ENCODE measurements around the gene MYBPC3.
A peak's percentile ranks its signal among the peaks of the same experiment; 100 is the strongest.

The MYBPC3 gene

DNA sequence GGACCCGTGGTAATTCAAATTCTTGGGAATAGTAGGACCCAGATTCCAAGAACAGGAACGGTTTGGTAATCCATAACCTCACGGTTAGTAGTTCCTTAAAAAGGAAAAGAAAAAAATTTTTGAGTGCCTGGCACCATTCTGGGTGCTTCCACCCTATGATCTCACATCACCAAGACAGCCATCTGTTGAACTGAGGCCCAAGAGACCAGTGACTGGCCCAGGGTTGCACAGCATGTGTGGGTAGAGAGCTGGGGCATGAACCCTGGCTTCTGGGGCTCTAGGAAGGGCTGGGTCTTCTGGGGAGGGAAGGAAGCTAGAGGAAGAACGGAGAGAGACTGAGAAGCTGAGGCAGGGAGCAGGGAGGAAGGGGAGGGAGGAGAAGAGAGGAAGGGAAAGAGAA is 30.6 kb upstream of the MYBPC3 start:
- no peak for DNase-seq

DNA sequence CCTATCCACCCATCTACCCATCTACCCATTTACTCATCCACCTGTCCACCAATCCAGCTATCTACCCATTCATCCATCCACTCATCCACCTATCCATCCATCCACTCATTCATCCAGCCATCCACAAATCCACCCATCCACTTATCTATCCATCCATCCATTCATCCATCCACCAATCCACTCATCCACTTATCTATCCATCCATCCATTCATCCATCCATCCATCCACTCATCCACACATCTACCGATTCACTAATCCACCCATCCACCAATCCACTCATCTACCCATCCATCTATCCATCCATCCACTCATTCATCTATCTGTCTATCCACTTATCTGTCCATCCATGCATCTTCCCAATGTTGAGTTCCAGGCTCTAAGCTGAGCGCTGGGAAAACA is 27.6 kb upstream of the MYBPC3 start:
- no peak for DNase-seq

DNA sequence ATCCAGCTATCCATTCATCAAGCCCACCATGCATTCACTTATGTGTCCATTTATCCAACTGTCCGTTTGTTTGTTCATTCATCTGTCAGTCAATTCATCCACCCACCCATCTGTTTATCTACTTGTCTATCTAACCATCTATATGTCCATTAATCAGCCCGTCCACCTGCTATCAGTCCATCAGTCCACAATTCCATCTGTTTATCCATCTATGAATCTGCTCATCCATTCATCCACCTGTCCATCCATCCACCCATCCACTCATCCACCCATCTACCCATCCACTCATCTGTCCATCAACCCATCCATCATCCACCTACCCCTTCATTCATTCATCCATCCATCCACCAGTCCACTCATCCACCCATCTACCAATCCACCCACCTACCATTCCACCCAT is 26.8 kb upstream of the MYBPC3 start:
- no peak for DNase-seq

DNA sequence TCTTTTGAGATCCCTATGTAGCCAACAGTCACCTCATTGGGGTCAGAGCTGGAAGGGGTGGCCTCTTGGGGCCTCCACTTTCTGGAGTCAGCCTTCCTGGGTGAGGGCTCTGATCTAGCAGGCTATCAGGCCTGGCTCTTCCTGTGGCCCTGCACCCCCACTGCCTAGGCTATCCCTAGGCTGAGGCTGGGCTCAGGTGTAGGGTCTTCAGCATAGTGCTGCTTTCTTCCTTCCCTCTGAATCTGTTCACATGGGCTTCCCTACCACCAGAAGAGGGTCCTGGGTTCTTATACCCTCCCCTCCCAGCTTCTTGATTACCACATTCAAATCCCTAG is 26.3 kb upstream of the MYBPC3 start:
- DNase-seq, result no peak

DNA sequence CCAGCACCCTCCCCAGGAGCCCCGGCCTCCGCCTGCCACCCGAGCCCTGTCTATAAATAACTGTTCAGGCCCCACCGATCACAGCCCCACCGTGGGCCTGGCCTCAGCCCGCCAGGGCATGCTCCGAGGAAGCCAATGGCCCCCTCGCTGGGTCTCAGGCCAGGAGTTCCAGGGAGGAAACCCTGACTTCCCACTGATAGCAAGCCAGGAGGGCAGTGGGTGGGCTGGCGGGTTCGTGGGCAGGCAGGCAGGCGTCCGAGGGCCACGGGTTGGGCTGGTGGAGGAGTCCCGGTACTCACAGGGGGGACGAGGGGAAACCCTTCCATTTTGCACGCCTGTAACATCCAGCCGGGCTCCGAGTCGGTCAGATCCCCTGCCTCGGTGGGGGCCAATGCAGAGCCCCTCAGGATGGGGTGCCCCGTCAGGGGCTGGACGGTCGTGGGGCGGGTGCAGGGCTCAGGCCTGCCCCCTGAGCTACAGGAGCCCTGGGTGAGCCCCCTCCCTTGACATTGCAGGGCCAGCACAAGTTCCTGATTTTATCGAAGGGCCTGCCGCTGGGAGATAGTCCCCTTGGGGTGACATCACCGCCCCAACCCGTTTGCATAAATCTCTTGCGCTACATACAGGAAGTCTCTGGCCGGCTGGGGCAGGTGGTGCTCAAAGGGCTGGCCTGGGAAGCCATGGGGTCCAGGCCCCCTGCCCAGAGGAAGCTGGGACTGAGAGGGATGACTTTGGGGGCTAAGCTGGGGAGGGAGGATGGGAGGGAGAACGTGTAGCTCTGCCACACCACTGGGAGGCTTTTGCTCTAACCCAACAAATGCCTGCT is 25.7 kb upstream of the MYBPC3 start, which contains the start of gene SPI1:
TSS of gene SPI1 (minus strand) at position 538 of the 826 bp plus-strand sequence. CDS start at position 344, 194 bp downstream.
- DNase-seq, result no peak

DNA sequence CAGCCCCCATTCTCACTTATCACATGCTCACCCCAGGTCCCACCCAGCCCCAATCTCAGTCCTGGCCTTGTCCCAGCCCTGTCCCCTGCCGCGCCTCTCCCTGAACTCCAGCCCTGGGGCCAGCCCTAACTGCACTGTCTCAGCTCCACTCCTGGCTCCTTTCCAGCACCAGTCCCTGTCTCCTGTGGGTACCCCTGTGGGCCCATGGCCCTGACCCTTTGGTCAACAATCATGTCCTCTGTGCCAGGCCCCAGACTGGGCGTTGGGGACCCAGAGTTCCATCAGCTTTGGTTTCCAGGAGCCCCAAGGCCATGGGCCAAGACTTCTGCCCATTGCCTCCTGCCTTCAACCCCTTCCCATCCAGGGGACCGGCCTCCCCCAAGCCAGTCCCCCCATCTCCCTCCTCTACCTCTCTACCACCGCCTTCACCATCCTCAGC is 25.1 kb upstream of the MYBPC3 start:
- no peak for DNase-seq

DNA sequence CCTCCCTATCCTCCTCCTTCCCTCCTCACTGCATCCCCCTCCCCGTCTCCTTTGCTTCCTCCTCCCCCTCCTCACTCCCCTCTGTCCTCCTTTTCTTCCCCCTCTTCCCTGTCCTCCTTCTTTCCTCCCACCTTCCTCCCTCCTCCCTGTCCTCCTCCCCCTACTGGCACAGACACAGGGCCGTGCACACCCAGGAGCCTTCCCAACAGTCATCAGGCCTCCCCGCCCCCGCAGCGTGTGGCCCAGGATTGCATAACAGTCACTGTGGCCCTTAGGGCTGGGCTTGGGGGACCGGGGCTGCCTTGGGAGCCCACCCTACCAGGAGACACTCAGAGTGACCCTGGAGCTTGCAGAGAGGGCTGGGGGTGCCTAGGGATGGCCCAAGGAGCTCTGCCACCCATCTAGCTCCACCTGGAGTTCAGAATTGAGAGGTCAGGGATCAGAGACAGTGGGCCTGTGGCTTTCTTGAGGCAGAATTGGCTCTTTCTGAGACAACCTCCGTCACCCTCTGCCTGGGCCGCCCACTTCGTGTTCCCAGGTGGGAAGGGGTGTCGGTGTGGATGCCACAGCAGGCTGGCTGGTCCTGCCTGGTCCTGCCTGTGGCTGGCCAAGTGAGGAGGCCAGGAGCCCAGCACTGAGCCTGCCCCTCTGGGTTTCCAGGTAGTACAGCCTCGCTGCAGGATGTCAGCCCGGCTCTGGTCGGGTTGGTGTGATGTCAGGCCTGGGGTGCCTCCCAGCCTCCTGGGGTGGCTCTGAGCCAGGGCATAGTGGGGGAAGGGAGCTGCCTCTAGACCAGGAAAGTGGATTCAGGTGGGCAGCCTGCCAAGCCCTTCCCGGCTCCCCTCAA is 24.2 kb upstream of the MYBPC3 start:
- no peak for DNase-seq

DNA sequence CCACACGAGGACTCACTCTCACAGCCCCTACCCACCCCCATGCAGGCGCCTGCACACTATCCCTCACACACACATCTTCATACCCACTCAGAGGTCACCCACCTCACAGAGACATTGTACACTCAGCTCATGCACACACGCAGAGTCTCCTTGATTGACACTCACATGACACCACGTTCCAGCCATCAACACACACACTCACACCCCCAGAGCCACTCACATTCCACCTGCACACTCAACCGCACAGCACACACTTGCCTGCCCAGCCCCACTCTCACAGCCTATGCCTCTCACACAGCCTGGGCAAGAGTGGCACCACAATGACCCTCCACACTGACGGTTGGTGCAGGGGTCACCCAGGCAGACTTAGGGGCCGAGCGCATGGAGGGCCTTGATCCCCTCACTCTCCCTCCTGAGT is 23.6 kb upstream of the MYBPC3 start:
- no peak for DNase-seq

DNA sequence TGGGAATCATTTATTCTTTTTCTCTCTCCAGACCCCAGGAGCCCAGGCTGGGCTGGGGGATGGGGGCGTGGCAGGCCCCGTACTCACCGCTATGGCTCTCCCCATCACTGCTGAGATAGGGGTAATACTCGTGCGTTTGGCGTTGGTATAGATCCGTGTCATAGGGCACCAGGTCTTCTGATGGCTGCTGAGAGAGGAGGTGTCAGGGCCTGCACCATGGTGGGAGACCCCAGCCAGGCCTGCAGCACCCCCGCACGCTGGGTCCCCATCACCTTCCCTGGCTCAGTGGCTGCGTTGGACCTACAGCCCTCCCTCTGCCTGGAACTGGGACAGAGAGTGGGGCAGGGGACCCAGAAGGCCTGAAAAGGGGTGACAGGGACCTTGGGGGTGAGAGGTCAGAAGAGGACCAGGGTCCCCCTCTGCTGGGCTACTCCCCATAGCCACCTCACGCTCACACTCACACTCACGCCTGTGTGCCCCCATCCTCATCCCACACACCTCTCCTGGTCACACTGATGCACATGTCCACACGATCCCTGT is 23.1 kb upstream of the MYBPC3 start:
- DNase-seq, result no peak

DNA sequence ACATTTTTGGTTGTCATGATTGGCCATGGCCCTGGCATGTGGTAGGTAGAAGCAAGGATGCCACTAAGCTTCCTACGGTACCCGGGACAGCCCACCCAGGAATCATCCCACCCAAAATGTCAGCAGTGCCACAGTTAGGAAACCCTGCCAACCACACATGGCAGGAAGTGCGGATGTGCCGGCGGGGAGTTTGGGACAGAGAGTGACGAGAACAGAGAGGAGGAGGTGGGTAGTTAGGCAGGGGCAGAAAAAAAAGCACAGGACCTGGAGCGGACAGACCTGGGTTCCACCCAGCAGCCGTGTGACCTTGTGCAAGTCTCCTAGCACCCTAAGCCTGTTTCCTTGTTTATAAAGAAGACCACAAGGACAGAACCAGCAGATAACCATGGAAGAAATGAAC is 22.5 kb upstream of the MYBPC3 start:
- DNase-seq, result no peak

DNA sequence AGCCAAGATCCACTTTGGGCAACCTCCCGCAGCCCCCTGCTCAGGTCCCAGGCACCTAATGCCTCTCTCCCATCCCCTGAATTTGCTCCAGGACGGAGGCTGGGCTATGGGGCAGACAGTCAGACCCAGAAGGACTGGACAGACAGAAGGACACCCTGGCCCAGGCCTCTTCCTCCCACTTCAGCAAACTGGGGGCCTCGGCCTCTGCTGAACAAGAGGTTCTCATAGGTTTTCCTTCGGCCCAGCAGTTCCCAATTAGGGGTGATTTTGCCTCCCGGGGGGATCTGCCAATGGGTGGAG is 22.2 kb upstream of the MYBPC3 start:
- no peak for DNase-seq

DNA sequence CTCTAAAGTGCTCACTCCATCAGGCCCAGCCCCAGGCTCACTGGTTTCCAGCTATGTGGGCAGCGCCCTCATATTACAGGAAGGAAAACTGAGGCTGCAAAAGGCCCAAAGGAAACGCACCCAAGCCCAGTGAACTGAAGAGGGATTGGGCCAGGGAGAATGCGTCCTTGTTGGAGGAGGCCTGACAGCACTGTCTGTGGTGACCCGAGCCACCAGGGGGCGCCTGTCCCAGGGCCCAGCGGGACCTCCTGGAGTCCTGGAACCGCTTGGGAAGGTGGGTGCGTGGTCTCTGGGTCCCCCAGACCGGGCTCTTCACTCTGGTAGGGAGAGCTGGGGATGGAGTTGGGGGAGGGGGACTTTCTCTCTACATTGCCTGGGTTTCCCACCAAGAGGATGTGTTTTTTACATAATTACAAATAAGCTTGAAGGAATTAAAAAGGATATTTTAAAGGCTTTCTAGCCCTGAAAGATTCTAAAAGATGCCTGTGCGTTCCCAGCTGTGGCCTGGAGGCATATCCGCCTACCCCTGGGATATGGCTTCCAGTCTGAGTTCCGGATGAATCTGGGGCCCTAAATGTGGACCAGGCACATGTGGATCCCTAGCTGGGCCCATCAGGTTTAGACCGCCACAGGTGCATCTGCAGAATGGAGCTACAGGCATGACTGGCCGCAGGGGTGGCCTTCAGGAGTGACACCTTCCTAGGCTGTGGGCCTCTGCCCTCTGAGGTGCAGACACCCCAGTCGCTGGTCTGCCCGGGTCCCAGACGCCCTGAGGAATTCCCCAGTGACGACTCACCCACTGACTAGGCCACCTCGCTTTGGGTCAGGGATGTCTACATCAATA is 21.6 kb upstream of the MYBPC3 start:
- DNase-seq, result peak; percentile 80

DNA sequence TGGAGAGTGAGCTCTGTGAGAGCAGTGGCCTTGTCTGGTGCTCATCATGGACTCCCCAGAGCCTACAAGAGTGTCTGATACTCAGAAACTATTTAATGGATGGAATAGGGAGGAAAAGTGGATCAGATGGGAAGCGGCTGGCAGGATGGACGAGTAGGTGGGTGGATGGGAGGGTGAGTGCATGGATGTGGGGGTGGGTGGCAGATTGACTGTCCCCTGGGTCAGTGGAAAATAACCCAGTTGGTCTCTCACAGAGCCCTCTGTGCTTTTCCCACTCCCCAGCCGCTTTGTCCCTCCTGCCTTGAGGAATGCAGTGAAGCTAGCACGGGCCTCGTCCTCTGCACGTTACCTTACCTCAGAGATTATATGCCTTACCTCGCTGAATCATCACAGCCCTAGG is 19.9 kb upstream of the MYBPC3 start:
- no peak for DNase-seq

DNA sequence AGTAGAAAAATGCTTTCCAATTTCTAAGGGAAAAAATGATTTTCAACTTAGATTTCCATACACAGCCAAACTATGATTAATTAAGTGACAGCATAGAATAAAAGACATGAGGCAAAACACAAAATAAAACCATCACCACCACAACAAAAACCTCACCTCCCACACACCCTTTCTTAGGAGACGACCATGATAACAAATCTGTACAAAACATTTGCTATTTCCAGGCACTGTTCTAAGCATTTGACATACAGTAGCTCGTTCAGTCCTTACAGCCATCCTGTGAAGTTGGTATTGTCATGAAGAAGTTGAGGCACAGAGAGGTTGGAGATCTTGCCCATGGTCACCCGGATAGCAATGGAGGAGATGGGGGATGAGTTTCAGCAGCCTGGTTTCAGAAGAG is 17.2 kb upstream of the MYBPC3 start:
- no peak for DNase-seq

DNA sequence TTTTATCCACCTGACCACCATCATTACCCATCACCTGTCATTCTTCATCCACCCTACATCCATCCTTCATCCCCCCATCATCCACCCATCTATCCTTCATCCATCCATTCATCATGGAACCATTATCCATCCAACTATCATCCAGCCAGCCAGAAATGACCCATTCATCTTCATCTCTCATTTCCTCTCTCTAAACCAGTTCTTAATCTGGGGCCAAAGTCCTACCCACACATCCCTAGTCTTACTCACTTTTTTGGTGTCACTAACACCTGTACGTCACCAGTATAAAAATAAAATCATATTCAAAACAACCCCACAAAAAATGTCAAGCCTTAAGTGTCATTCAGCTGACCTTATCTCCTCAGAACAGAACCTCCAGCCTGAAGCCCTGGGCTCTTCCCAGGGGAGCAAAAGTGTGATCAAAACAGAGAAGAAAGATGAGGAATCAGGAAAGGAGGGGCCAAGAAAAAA is 13.6 kb upstream of the MYBPC3 start:
- no peak for DNase-seq

DNA sequence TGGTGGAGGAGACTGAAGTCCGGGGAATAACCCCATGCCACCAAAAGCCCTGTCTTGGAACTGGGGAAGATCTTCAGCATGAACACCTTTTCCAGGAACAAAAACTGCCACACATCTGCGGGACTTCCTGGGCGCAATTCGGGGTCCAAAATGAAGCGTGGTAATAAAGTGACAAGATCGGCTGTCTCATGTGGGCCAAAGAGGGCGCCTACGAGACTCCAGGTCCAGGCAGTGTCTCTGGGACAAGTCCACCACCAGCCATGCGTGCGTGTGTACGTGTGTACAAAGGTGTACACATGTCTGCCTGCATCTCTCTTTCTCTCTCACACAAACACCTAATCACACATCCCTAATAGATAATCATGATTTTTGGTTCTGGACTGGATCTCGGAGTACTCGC is 8.9 kb upstream of the MYBPC3 start:
- DNase-seq, result no peak

DNA sequence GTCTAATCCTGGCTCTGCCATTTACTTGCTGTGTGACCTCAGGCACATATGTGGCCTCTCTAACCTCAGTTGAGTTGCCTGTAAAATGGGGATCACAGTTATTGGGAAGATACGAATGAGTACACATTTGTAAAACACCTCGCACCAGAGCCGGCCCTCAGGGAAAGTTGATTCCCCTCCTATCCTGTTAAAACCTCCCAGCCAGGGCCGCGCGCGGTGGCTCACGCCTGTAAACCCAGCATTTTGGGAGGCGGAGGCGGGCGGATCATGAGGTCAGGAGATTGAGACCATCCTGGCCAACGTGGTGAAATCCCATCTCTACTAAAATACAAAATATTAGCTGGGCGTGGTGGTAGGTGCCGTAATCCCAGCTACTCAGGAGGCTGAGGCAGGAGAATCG is 7.8 kb upstream of the MYBPC3 start:
- no peak for DNase-seq

DNA sequence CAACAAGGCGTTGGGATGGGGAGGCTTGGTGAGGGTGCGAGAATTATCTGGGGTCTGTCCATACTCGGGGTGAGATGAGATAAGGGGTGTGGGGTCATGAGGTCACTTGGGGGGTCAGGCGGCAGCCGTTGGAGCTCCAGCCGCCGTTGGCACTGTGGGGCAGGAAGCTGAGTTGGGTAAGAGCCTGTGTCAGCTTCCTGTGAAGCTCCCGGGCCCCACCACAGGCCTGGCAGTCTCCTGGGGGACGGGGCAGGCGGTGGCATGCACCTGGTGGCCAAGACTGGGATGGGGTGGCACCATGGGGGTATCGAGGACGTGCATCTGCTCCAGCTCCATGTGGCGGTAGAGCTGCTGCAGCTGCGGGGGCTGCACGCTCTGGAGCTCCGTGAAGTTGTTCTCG is 7.1 kb upstream of the MYBPC3 start:
- no peak for DNase-seq

DNA sequence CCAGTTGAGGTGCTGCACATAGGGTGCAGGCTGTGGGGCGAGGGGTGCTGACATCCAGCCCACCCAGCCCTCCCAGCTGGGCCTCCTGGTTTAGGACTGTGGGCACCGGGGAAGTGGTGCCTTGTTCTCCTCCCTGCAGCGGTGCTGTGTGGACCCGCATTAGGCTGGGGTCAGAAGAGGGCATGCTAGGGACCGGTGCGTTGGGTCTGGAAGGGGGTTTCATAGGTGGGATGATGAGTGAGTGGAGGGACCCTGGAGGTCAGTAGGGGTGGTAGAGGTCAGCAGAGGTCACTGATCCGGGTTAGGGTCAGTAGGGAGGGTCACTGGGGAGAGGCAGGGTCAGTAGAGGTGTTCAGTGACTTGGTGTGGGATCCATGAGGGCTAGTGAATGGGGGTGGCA is 6.7 kb upstream of the MYBPC3 start:
- no peak for DNase-seq

DNA sequence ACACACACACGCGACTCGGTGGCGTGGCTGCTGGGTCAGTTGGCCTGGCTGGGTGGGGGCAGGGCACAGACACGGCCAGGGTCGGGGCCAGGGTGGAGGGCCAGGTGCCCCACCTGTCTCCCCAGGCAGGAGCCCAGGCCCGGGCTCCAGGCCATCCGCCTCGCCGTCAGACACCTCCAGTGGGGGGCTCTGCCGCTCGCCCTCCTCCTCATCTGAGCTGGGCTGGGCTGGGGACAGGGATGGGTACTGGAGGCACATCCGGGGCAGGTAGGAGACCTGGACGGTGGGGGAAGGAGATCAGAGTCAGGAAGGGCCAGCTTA is 6.2 kb upstream of the MYBPC3 start:
- no peak for DNase-seq

DNA sequence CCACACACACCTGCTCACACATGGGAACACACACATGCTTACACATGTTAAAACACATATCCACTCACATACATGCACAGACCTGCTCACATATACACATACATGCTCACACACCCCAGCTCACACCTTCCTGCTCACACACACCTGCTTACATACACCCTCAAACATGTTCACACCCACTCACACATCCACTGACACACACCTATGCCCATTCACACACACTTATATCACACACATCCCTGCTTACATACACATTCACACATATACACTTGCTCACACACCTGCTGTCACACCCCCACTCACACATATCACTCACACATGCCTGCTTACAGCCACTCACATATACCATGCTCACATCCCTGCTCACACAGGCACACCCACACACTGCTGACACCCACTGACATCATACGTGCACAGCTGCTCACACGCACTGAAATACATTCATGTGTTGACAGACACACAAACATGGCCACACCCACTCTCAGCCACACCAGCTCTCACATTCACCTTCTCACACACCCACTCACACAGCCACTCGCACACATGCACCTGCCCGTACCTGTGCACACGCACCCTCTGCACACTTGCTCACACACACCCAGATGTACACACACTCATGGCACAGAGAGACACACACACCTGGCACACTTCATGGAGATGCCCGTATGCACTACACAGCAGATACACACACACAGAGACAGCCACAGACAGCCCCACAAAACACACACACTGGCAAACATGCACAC is 5.7 kb upstream of the MYBPC3 start:
- no peak for DNase-seq

DNA sequence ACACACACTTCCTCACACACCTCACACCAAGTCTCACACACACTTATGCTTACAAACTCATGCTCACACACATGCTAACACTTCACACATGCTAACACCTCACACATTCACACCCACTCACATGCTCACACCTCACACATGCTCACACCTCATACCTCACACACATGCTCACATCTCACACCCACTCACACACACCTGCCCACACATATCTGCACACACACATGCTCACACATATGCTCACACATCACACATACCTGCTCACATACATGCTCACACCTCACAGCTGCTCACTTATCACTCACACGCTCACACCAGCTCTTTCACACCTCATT is 4.5 kb upstream of the MYBPC3 start:
- no peak for DNase-seq

Measured in DMS53 (cell line).